HPDE6-E6E7 (cell line): Measurements from ENCODE around the gene TAGAP.
A peak's percentile ranks its signal among the peaks of the same experiment; 100 is the strongest.
"Not testable (repeated sequence)": the region's sequence is repeated elsewhere in the genome, so short reads cannot be mapped to it uniquely, and the experiment has no call there.

ENCODE experiments used
- DNase-seq: peaks from one replicate; pipeline ENCODE4 v3.0.0; 2011; ENCODE audit warnings: missing footprints; ENCODE audit errors: extremely low spot score

Gene TAGAP

GRCh38 chr6:159012201-159012600 lies 32.6 kb downstream of the TAGAP start:
- no peak for DNase-seq

DNA sequence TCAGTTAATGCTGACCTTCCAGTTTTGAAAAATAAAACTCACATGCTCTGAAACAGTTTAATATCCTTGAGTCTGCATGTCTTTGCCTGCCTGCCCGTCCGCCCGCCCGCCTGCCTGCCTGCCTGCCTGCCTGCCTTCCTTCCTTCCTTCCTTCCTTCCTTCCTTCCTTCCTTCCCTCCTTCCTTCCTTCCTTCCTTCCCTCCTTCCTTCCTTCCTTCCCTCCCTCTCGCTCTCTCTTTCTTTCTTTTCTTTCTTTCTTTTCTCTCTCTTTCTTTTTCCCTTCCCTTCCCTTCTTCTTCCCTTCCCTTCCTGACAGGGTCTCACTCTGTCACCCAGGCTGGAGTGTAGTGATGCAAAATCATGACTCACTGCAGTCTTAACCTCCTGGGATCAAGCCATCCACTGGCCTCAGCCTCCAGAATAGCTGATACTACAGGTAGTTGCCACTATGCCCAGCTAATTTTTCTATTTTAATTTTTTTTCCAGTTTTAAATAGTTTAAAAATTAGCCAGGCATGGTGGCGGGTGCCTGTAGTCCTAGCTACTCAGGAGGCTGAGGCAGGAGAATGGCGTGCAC lies 34.7 kb downstream of the TAGAP start:
- DNase-seq: not testable (repeated sequence)

DNA sequence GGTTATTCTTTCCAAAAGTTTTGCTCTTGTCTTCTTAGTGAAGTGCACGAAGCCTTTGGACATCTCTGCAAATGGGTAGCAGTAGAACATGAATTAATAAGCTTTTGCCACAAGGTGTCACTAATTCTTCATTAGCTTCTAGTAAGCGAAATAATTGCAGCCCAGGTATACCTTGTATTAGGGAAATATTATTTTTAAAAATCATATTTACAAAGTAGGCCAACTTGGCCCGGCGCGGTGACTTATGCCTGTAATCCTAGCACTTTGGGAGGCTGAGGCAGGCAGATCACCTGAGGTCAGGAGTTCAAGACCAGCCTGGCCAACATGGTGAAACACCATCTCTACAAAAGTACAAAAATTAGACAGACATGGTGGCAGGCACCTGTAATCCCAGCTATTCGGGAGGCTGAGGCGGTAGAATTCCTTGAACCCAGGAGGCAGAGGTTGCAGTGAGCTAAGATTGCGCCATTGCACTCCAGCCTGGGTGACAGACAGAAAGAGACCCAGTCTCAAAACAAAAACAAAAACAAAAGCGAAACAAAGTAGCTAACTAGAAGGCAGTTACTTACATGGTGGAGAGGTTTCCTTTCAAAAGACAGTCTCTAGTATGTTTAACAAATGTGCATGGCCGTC lies 36.0 kb downstream of the TAGAP start:
- DNase-seq: peak; percentile 52

- DNase-seq: no peak
Observed at GRCh38 chr6:159007510-159007909, 37.3 kb downstream of the TAGAP start.

- no peak for DNase-seq
Observed at GRCh38 chr6:159005436-159005835, 39.4 kb downstream of the TAGAP start.

DNA sequence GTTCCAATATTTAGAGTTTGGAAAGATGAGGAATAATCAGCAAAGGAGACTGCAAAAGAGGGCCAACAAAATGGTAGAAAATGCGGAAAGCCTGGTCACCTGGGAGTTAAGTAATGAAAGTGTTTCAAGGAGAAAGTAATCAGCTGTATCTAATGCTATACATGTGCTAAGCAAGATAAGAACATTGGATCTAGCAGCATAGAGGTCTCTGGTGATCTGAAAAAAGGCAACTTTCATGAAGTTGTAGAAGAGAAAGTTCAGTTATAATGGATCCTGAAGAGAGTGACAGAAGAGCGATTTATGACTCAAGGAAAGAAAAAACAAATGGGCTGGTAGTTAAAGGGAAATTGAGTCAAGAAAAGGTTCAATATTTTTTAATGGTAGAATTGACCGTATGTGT lies 40.2 kb downstream of the TAGAP start:
- DNase-seq: no peak

DNA sequence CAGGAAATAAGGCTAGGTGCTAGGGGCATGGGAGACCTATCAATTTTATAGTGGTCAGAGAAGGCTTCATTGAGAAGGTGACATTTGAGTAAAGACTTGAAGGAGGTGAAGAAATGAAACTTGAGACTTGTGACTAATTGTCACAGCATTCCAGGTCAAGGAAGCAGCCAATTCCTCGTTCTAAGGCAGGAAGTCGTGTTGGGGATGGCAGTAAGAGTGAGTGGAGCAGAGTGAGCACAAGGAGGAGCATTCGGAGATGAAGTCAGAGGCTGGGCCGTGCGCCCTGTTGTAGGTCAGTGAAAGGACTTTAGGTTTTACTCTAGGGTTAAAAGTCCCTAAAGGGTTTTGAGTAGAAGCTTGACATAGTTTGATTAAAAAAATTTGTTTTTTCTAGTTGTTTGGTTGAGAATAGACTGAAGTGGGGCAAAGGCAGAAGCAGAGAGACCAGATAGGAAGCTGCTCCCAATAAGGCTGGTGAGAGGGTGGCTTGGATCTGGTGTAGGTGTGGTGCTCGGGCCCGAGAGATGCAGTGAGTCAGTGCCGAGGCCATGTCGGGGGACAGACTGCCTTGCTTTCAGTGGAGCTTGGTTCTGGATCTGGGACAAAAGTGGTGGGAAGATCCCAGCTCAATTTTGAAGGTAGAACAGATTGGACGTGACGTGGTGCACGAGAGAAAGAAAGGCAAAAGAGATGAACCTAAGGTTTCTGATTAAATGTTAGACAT lies 42.2 kb downstream of the TAGAP start:
- peak; percentile 34 for DNase-seq

- DNase-seq: peak; percentile 93
Observed at GRCh38 chr6:158999666-159000403, 45.0 kb downstream of the TAGAP start, which contains the start of gene RSPH3. RSPH3 (minus strand) TSS chr6:159000202; CDS start chr6:158999550, 652 bp downstream.

DNA sequence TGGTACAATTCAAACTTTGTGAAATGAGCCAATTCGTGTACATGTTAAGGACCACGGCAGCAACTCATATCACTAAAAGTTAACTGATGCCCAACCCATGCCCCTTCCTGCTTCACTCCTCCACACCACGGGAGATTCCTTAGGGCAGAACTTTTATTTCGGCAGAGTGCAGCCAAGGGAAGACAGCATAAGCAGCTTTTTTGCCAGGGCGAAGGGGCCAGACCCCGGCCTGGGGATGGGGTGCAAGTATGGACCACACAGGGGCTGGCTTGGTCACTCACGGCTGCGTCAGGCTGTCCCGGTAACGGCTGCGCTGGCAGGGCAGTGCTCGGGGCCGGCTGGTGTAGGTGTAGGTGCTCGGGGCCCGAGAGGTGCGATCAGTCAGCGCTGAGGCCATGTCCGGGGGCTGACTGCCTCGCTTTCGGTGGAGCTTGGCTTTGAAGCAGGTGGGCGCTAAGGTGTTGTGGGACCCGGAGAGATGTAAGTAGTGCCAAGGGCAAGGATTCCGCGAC lies 45.6 kb downstream of the TAGAP start:
- DNase-seq: peak; percentile 26

DNA sequence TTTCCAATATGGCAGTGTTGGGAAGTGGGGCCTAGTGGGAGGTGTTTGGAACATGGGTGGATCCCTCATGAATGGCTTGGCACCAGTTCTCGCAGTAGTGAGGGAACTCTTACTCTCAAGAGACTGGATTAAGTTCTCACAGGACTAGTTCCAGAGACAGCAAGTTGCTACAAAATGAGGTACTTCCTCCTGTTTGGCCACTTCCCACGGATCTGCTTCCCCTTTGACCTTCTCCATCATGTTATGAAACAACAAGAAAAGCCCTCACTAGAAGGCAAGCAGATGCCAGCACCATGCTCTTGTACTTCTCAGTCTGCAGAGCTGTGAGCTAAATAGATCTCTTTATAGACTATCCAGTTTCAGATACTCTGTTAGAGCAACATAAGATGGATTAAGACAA lies 47.9 kb downstream of the TAGAP start:
- DNase-seq: no peak

- DNase-seq: no peak
Observed at GRCh38 chr6:158993639-158994038, 51.2 kb downstream of the TAGAP start.

DNA sequence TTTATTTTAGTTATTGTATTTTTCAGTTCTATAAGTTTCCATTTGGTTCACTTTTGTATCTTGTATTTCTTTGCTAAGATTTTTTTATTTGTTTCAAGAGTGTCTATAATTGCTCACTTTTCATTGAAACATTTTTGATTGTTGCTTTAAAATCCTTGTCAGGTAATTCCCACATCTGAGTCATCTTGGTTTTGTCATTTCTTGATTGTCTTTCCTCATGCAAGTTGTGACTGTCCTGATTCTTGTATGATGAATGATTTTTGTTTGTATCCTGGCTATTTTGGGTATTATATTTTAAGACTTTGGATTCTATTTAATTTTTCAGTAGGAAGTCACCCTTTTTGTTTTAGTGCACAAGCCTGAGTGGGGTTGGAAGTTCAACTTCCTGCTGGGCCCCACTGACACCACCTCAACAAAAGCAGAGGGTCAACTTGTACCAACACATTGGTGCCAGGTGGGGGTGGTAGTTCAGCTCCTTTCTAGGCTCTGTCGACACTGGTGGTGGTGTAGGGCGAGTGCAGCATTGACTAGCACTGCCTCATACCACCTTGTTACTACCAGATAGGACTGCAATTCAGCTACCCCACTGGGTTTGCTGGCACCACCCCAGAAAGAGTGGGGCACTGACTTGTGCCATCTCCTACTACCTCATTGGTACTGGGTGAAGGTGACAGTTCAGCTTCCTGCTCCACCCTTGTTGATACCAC lies 53.6 kb downstream of the TAGAP start:
- DNase-seq: no peak

GRCh38 chr6:158989711-158990110 lies 55.1 kb downstream of the TAGAP start:
- DNase-seq: not testable (repeated sequence)

DNA sequence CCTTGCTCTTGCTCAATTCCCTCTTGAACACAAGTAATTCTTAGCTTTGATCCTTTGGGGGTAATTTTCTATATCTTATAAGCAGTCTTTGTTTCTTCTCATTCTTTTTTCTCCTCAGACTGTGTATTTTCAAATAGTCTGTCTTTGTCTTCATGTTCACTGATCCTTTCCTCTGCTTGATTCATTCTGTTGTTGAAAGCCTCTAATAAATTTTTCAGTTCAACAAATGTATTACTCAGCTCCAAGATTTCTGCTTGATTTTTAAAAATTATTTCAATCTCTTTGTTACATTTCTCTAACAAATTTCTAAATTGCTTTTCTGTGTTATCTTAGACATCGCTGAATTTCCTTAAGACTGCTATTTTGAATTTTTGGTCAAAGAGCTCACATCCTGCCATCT lies 56.3 kb downstream of the TAGAP start:
- no peak for DNase-seq

GRCh38 chr6:158987657-158988056 lies 57.1 kb downstream of the TAGAP start:
- DNase-seq: no peak
